ENCODE results near the gene CRCP. TPM values are rescaled to one million over a fixed set of nuclear protein-coding genes. Genes with fewer than 3 reads are reported as not detected.
"Not testable (repeated sequence)": the region's sequence is repeated elsewhere in the genome, so short reads cannot be mapped to it uniquely, and the experiment has no call there.

CRCP gene
- total RNA-seq, 4 donors from 2014 or later, result 23.9 to 49.4 (median 41.8) TPM

DNA sequence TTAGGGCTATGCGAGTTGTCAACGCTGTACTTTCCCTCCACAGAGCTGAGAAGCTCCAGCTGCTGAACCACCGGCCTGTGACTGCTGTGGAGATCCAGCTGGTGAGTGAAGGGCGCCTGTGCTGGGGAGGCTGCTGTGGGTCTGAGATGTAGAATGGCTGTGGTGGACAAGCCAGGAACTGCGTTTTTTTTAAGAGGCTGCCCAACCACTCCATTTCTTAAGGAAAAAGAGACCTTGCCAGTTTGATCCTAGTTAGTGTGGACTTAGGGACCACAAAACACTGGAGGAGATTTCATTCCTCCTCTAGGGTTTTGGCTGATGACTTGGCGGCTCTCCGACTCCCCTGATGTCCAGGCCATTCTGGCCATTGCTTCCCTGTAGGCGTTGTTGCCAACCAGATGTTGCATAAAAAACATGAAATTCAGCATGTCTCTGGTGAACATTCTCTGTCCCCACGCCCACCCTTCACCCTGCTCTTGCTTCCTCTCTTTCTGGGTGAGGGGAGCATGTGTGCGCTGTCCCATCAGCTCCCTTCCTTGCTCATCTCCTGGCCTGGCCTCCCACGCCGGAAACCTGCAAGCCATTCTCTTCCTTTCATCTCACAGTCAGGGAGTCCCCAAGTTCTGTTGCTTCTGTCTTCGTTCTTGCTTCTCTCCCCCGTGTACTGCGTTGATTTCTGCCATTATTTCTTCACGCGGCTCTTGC, 30.9 kb downstream of the CRCP start:
- TF ChIP-seq, protein P1, sequence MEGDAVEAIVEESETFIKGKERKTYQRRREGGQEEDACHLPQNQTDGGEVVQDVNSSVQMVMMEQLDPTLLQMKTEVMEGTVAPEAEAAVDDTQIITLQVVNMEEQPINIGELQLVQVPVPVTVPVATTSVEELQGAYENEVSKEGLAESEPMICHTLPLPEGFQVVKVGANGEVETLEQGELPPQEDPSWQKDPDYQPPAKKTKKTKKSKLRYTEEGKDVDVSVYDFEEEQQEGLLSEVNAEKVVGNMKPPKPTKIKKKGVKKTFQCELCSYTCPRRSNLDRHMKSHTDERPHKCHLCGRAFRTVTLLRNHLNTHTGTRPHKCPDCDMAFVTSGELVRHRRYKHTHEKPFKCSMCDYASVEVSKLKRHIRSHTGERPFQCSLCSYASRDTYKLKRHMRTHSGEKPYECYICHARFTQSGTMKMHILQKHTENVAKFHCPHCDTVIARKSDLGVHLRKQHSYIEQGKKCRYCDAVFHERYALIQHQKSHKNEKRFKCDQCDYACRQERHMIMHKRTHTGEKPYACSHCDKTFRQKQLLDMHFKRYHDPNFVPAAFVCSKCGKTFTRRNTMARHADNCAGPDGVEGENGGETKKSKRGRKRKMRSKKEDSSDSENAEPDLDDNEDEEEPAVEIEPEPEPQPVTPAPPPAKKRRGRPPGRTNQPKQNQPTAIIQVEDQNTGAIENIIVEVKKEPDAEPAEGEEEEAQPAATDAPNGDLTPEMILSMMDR (IDR thresholded peaks at IDR 0.05), result no peak
- Histone ChIP-seq H3K4me1 (peaks cover 0 to 97% (median 41%) of the 10 kb centered on the region in 4 donors), H3K36me3 (peaks cover 0 to 55% (median 0%) of the 10 kb centered on the region in 3 donors), H3K27ac (peak overlapping the region in 3 of 4 donors; percentile 70 to 87 (median 71)), H3K9me3 (no peaks in the 10 kb centered on the region), H3K27me3 (no peaks in the 10 kb centered on the region), H3K4me3 (no peak overlapping the region)
- peak in 1 of 2 donors; percentile 35 for DNase-seq (ENCODE audit: low spot score in 2 of 2)
- 75 to 78% methylated on average over 17 of the region's 17 CpGs for WGBS, 2 donors

DNA sequence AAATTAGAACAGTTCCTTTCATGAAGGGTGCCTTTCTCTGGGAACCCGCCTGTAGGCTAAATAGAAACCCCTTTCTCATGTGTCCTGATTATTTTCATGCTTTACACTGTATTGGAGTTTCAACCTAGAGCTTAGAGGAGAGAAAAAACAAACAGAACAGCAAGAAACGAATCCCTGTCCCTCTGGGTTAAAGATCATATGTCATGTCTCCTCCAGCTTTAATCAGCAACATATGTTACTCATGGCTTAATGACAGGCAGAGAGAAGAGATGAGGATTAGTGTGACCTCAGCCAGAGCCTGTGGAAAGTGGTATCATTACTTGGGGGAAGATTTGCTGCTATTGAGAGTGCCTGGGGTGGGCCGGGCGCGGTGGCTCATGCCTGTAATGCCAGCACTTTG, 32.1 kb downstream of the CRCP start:
- peaks cover 0 to 49% (median 0%) of the 10 kb centered on the region in 3 donors for H3K36me3 ChIP-seq
- H3K4me1 ChIP-seq, result peaks cover 0 to 96% (median 41%) of the 10 kb centered on the region in 4 donors
- no peaks in the 10 kb centered on the region for H3K27me3 ChIP-seq
- DNase-seq (ENCODE audit: low spot score in 2 of 2), result no peak
- H3K4me3 ChIP-seq, result no peak overlapping the region
- WGBS, 2 donors, result 38 to 54% methylated on average over 5 of the region's 5 CpGs
- TF ChIP-seq, protein P1 (IDR thresholded peaks at IDR 0.05), result no peak
- TF ChIP-seq EP300 (IDR thresholded peaks at IDR 0.05), result peak in 1 of 2 donors; percentile 29
- H3K9me3 ChIP-seq, result no peaks in the 10 kb centered on the region
- H3K27ac ChIP-seq, result peak overlapping the region in 3 of 4 donors; percentile 70 to 87 (median 71)

DNA sequence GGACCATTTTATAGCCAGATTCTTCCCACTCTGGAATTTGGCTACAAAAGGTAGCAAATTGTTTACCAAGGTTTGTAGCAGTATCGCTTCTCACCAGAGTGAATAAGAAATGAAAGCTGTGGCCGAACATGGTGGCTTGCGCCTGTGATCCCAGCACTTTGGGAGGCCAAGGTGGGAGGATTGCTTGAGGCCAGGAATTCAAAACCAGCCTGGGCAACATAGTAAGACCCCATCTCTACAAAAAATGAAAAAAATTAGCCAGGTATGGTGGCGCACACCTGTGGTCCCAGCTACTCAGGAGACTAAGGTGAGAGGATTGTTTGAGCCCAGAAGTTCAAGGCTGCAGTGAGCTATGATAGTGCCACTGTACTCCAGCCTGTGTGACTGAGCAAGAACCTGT, 33.0 kb downstream of the CRCP start:
- not testable (repeated sequence) for H3K9me3 ChIP-seq; H3K27me3 ChIP-seq; DNase-seq (ENCODE audit: low spot score in 2 of 2); H3K4me3 ChIP-seq
- 97 to 99% methylated on average over 4 of the region's 4 CpGs for WGBS, 2 donors
- H3K36me3 ChIP-seq, result peaks cover 0 to 49% (median 6%) of the 10 kb centered on the region in 3 donors
- peak overlapping the region in 3 of 4 donors; percentile 70 to 87 (median 71) for H3K27ac ChIP-seq
- peaks cover 0 to 96% (median 40%) of the 10 kb centered on the region in 4 donors for H3K4me1 ChIP-seq

DNA sequence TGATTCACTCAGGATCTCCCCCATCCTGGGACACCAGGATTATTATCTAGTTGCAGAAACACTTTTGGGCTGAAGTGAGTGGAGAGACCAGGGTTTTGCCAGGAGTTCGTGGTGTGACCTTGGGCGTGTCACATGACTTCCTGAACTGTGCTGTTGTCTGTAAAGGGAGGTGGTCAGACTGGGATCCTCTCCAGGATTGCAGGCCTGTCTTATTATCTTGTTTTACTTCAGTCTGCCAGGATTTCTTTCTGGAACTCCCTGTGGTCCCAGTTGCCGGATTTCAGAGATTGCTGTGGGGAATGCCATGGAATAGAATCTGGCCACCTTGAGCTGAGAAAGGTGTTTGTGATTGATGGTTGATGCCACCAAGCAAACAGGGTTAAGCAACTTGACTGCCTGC, 35.8 kb downstream of the CRCP start:
- Histone ChIP-seq H3K36me3 (peaks cover 0 to 57% (median 6%) of the 10 kb centered on the region in 3 donors), H3K27ac (peak overlapping the region; percentile 2 to 87 (median 55)), H3K9me3 (no peaks in the 10 kb centered on the region), H3K4me1 (peaks cover 0 to 77% (median 41%) of the 10 kb centered on the region in 4 donors), H3K4me3 (no peak overlapping the region), H3K27me3 (no peaks in the 10 kb centered on the region)
- DNase-seq (ENCODE audit: low spot score in 2 of 2), result peak; percentile 48 to 74
- peak in 1 of 2 donors; percentile 67 for TF ChIP-seq EP300 (IDR thresholded peaks at IDR 0.05)
- TF ChIP-seq, protein P1 (IDR thresholded peaks at IDR 0.05), result no peak
- 39 to 47% methylated on average over 3 of the region's 3 CpGs for WGBS, 2 donors

DNA sequence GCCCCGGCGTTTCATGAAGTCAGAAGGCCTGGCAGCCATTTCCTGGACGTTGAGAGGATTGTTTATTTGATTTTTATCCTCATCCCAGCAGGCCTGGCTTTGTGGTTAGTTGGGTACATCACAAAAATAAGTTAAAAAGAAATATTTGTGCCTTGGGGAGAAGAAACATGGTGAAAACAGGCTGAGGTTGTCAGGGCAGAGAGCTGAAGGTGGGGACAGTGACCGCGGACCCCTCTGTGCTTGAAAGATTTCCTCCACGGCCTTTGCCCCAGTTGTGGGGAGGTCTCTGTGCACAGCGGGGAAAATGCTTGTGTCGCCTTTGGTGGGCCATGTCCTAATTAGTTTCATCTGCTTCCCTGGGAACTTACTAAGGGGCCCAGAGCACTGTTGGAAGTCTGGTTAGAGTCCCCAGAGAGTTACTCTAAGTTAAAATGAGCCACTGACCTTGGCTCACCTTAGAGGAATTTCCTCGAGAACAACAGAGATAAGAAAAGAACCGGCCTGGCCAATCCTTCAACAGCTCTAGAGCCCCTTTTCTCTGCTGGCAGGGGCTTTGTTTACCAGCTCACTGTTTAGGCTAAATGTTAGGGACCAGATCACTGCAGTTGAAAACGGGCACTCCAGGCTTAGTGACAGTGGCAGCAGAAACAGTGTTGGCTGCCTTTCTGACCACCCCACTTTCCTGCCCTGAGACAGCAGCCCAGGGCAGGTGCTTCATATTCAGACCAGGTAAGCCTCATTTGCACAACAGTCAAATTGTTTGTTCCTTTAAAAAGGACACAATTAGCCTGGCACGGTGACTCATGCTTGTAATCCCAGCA, 37.9 kb downstream of the CRCP start:
- peaks cover 0 to 61% (median 6%) of the 10 kb centered on the region in 3 donors for H3K36me3 ChIP-seq
- H3K4me3 ChIP-seq, result peak overlapping the region in 1 of 4 donors; percentile 11
- peak; percentile 30 to 37 for DNase-seq (ENCODE audit: low spot score in 2 of 2)

More for the DNA sequence above, 37.9 kb downstream of the CRCP start:
- H3K4me1 ChIP-seq, result peaks cover 0 to 56% (median 29%) of the 10 kb centered on the region in 4 donors
- H3K27ac ChIP-seq, result peak overlapping the region; percentile 30 to 82 (median 67)
- 51 to 57% methylated on average over 12 of the region's 12 CpGs for WGBS, 2 donors
- TF ChIP-seq, protein P1 (IDR thresholded peaks at IDR 0.05), result no peak
- no peak for TF ChIP-seq POLR2A (IDR thresholded peaks at IDR 0.05)
- no peak for TF ChIP-seq EP300 (IDR thresholded peaks at IDR 0.05)
- H3K27me3 ChIP-seq, result no peaks in the 10 kb centered on the region
- no peaks in the 10 kb centered on the region for H3K9me3 ChIP-seq
